Endothelial cell (in vitro differentiated cells): ENCODE results near the gene TMEM40. TPM values are rescaled to one million over a fixed set of nuclear protein-coding genes. Genes with fewer than 3 reads are reported as not detected.

Experiments used
- DNase-seq: peaks from one replicate; pipeline ENCODE4 v3.0.0; 2021; ENCODE audit warnings: low spot score
- H3K27ac Mint-ChIP-seq: one replicate; pipeline ENCODE4 v1.8.0; 2021; ENCODE audit warnings: mixed read lengths, inconsistent platforms; ENCODE audit not compliant: unreplicated experiment
- H3K27me3 Mint-ChIP-seq: one replicate; pipeline ENCODE4 v1.8.0; 2021; ENCODE audit warnings: mild to moderate bottlenecking, moderate library complexity, mixed read lengths, inconsistent platforms; ENCODE audit not compliant: unreplicated experiment
- H3K36me3 Mint-ChIP-seq: one replicate; pipeline ENCODE4 v1.8.0; 2021; ENCODE audit warnings: mild to moderate bottlenecking, low read depth, mixed read lengths, inconsistent platforms; ENCODE audit not compliant: unreplicated experiment
- H3K4me1 Mint-ChIP-seq: one replicate; pipeline ENCODE4 v1.8.0; 2021; ENCODE audit warnings: mild to moderate bottlenecking, mixed read lengths, inconsistent platforms; ENCODE audit not compliant: unreplicated experiment
- H3K4me3 Mint-ChIP-seq: one replicate; pipeline ENCODE4 v1.8.0; 2021; ENCODE audit warnings: mild to moderate bottlenecking, mixed read lengths, inconsistent platforms; ENCODE audit not compliant: unreplicated experiment
- H3K9me3 Mint-ChIP-seq: one replicate; pipeline ENCODE4 v1.8.0; 2021; ENCODE audit warnings: mixed read lengths, inconsistent platforms; ENCODE audit not compliant: unreplicated experiment
- CTCF ChIP-seq: fragments of 200-600 bp; sonication (generic); IDR thresholded peaks from one replicate; pipeline ENCODE4 v1.5.0; 2021; ENCODE audit warnings: antibody characterized with exemption; ENCODE audit not compliant: unreplicated experiment
- total RNA-seq: library from RNA; stranded (reverse); fragmentation: NEBNext Ultra II Directional; extraction: Animal tissue kit (Norgen Biotek cat#: 25700); gene quantifications from one replicate; pipeline ENCODE4 v1.2.1, GENCODE V29; 2021; ENCODE audit not compliant: unreplicated experiment

The TMEM40 gene
- total RNA-seq, 1 donor from 2014 or later, result not detected

GRCh38 chr3:12709334-12709733 lies 49.7 kb downstream of the TMEM40 start:
- Mint-ChIP-seq H3K4me1 (no peaks in the 10 kb centered on the region), H3K27ac (no peak overlapping the region), H3K9me3 (no peaks in the 10 kb centered on the region), H3K36me3 (no peaks in the 10 kb centered on the region), H3K27me3 (peaks cover 4% of the 10 kb centered on the region), H3K4me3 (no peak overlapping the region)
- DNase-seq, result no peak
- no peak for TF ChIP-seq CTCF

DNA sequence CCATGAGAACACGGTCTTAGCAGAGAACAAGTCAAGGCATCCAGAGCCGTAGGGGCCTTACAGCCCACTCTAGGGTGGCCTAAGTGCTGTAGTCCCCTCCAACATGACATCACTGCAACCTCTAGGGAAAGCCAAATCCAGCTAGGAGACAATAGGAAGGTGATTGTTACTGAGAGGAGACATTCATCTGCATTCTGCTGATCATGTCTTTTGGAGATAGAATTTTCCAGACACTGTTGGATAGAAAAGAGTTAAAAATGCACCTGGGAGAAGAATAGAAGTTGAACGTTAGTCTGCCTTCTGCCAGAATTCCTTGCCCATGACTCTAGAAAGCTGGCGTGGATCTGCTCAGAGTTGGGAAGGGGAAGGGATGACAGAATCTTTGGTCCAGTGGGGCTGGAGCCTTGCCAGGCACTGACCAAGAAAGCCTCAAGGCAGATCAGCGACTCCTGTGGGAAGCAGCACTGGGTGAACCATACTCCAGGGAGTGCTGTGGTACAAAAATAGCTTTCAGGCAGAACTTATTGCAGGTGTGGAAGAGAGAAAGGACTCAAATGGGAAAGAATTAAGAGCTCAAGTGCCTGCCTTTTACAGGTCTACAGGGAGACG lies 50.4 kb downstream of the TMEM40 start:
- H3K4me1 Mint-ChIP-seq, result no peaks in the 10 kb centered on the region
- H3K36me3 Mint-ChIP-seq, result no peaks in the 10 kb centered on the region
- peaks cover 7% of the 10 kb centered on the region for H3K27me3 Mint-ChIP-seq
- no peak overlapping the region for H3K4me3 Mint-ChIP-seq
- no peak for TF ChIP-seq CTCF
- no peak overlapping the region for H3K27ac Mint-ChIP-seq
- H3K9me3 Mint-ChIP-seq, result no peaks in the 10 kb centered on the region
- no peak for DNase-seq

DNA sequence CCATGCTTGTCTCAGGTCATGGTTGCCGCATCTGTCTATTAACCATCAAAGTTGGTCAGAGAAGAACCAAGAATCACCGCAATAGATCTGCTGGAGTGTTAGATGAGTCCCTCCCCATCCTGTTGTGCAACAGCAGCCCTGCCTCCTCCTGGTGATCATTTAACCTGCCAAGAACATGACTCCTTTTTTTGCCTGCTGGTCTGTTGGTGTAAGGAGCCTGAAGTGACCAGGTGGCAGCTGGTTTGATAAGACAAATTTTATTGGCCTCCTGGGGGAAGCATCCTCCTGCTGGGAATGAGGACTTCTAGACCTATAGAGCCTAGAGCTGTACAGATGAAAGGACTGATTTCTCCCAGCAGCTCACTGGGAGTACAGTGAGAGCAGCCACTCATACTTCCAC lies 51.6 kb downstream of the TMEM40 start:
- DNase-seq, result no peak
- no peak for TF ChIP-seq CTCF
- H3K4me3 Mint-ChIP-seq, result no peak overlapping the region
- no peaks in the 10 kb centered on the region for H3K4me1 Mint-ChIP-seq
- H3K27me3 Mint-ChIP-seq, result peaks cover 7% of the 10 kb centered on the region
- H3K36me3 Mint-ChIP-seq, result no peaks in the 10 kb centered on the region
- H3K27ac Mint-ChIP-seq, result no peak overlapping the region
- no peaks in the 10 kb centered on the region for H3K9me3 Mint-ChIP-seq

DNA sequence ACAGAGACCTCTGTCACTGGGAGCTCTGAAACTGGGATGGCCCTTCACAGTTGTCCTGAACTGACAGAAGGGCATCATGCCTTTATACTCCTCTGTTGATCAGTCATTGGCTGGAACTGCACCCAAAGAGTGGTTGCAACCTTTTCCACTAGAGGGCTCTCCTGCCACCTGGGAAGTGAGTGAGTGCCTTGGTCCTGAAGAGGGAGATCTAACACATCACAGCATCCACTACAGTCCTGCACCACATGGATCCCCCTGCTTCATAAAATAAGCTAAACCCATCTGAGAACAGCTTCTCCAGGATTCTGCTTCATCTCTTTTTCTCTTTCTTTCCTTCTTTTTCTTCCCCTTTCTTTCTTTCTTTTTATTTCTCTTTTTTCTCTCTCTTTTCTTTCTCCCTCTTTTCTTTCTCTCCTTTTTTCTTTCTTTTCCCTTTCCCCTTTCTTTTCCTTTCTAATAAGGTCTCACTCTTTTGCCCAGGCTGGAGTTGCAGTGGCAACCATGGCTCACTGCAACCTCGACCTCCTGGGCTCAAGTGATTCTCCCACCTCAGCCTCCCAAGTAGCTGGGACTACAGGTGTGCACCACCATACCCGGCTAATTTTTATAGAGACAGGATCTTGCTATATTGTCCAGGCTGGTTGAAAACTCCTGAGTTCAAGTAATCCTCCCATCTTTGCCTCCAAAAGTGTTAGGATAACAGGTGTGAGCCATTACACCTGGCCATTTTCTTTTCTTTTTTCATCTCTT lies 52.4 kb downstream of the TMEM40 start:
- peak; percentile 29 for TF ChIP-seq CTCF
- DNase-seq, result peak; percentile 70
- no peak overlapping the region for H3K27ac Mint-ChIP-seq

GRCh38 chr3:12705981-12706380 lies 53.1 kb downstream of the TMEM40 start:
- Mint-ChIP-seq H3K4me3 (no peak overlapping the region), H3K27ac (no peak overlapping the region), H3K9me3 (no peaks in the 10 kb centered on the region), H3K36me3 (no peaks in the 10 kb centered on the region), H3K27me3 (peaks cover 7% of the 10 kb centered on the region), H3K4me1 (no peaks in the 10 kb centered on the region)
- DNase-seq, result no peak
- no peak for TF ChIP-seq CTCF

More for the DNA sequence above, 52.4 kb downstream of the TMEM40 start:
- H3K9me3 Mint-ChIP-seq, result no peaks in the 10 kb centered on the region
- peaks cover 7% of the 10 kb centered on the region for H3K27me3 Mint-ChIP-seq
- no peaks in the 10 kb centered on the region for H3K4me1 Mint-ChIP-seq
- H3K4me3 Mint-ChIP-seq, result no peak overlapping the region
- no peaks in the 10 kb centered on the region for H3K36me3 Mint-ChIP-seq
